Hematopoietic multipotent progenitor cell treated with erythropoietin and hydrocortisone succinate and interleukin-3 and kit ligand, for 4 days (in vitro differentiated cells): Measurements from ENCODE around the gene CCDC167.
A peak's percentile ranks its signal among the peaks of the same experiment; 100 is the strongest.
"Not testable (repeated sequence)": the region's sequence is repeated elsewhere in the genome, so short reads cannot be mapped to it uniquely, and the experiment has no call there.

Experiments used
- DNase-seq: peaks from one replicate; pipeline ENCODE4 v3.0.0-alpha.2; 2015

CCDC167 gene

DNA sequence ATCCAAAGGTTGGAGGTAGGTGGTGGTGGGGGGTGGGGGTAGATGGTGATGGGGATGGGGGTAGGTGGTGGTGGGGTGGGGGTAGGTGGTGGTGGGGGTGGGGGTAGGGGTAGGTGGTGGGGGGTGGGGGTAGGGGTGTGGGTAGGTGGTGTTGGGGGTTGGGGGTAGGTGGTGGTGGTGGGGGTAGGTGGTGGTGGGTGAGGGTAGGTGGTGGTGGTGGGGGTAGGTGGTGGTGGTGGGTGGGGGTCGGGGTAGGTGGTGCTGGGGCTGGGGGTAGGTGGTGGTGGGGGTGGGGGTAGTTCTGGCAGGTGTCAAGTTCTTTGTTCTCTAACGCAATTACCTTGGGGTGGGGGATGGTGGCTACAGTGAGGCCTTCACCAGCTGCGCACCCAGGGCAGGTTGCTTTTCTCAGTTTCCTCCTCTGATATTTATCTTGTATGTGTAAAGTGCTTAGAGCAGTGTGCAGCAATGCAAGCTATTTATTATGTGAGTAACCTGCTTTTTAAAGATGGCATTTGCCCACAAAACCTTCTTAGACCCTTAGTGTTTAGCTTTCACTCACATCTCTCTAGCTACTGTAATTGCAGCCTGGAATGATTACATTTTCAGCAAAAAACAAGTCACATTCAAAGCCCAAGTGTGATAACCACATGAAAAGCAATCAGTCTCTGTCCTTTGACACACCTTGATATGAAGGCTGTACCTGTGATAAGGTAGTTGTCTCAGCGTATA is 8.2 kb upstream of the CCDC167 start:
- no peak for DNase-seq

DNA sequence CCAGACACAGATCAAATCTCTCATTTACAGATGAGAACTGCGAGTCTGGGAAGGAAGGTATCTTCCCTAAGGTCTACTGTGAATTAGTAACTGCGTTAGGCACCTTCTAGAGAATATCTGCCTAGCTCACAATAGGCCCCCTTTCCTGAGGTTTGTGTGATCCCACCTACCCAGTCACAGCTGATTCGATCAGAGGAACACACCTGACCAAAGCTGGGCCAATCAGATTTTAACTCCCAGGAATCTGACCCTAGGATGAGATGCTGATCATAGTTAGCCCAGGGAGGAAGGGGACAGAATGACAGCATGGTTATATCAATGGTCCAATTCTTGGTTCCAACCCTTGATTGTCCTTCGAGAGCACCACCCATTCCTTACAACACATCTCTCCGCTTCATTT is 7.4 kb upstream of the CCDC167 start:
- no peak for DNase-seq

DNA sequence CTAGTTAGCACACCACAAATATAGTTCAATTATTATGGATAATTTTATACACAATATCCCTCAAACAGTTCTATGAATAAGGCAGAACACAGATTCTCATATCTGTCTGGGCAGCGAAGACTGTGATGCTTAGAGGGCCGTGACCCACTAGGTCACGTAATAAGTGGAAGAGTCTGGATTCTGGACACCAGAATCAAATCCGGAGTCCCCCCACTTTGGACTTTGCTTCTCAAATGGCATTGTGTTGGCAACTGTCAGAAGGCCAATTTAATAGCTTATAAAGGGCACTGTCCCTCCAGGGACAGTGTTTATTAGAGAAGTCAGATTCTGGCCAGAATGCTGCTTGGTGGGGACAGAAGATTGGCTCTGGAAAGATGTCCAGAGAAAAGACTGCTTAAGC is 6.8 kb upstream of the CCDC167 start:
- no peak for DNase-seq

DNA sequence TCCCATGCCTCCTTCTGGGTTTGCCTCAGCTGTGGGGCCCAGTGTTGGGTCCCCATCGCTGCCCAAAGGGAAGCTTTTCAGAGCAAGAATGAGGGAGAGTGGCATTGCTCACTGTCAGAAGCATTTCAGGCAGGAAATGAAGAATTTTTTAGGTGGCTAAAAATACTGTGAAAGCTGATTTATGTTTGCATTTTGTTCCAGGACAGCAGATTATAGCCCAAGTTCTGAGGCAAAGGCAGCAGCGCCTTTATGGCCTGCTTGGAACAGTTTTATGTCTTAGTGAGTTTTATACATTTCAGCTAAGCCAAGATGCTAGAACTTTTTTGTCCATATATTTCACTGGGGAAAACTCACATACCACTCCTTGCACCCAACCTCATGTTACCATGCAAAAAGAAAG is 4.3 kb upstream of the CCDC167 start:
- no peak for DNase-seq

DNA sequence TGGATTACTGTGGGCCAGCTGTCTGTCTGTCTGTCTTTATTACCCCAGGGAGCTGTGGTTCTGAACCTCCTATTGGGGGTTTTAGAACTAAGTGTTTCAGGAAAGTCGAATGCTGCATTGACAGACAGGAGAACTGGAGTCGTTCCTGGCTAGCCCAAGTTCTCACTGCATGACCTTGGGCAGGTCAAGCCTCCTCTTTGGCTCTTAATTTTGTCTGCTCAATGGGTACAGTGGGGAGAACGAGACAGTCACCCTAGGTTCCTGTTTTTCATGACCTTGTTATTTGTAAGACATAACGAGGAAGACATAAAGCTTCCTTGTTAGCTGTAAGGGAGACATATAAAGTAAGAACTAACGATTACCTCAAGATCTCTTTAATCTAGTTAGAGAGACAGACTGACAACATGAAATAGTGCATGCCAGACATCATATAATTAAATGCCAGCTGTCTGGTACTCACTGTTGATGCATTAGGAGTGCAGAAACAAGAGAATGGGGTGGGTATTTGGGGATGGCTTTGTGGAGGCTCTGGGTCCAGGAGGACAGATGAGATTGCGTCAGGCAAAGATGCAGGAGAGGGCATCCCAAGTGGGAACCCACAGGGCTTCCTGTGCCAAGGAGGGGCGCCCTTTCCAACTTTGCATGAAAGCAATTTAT is 3.7 kb upstream of the CCDC167 start:
- peak; percentile 41 for DNase-seq

DNA sequence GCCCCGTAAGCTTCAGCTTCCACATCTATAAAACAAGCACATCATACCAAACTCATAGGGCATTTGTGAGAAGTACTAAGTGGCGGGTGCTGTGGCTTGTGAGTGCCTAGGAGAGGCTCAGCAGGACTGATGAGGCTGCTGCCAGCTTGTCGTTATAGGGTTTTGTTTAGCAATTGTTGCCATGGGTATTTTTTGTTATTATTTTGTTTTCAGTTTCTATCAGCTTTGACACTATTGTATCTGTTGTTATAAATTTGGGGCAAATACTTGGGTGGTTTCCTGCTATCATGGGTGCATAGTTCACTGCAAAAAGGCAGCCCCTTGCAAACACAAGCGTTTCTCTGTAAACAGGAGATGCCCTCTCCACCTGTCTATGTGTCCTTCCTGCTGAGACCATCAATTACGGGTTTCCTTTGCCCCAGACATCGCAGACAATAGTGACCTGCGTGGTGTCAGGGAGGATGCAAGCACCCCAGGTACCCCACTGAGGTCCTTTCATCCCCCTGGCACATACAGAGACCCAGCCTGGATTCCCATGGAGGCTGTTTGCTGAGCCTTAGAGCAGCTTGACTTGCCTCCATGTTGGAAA is 3.1 kb upstream of the CCDC167 start:
- no peak for DNase-seq

DNA sequence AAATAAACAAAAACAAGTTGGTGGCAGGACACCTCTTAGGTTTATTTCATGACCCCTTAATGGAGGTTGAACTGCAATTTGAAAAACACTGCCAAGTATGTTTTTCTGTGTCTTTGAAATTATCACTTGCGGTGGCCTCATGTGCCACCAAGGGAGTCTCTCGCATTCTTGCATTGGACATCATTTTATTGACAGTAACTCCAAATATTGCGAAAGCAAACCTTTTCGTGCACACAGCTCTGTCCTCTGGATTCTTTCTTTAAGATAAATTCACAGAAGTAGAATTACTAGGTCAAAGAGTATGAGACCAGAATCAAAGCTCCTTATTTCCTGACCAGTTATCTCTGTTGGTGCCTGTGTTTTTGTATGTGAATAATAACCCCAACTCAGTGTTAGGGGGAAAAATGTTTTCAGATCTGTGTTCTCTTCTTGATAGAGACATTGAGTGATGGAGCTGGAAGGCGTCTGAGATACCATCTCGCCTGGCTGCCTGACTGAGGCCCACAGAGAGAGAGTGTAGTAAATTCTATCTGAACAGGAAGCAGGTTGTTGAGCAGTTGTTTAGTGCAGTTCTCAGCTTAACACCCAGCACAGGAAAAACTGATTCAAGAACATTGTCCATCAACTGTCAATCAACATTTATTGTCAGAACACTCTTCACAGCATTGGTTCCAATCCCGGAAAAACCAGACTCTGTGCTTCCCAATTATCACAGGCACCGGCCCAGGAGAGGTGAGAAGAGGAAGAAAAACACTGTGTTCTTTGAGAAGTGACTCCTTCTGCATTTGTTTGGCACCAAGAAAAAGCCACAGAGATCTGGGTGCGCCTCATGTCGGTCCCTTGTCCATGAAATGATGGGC is 2.2 kb upstream of the CCDC167 start:
- DNase-seq: peak; percentile 62

DNA sequence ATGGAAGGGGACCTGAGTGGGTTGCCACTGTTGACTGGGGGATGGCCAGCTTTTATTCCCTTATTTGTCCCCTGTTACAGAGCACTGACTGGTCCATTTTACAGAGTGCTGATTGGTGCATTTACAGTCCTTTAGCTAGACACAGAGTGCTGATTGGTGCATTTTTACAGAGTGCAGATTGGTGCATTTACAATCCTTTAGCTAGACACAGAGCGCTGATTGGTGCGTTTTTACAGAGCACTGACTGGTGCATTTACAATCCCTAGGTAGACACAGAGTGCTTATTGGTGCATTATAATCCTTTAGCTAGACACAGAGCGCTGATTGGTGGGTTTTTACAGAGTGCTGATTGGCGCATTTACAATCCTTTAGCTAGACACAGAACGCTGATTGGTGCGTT is 1.2 kb upstream of the CCDC167 start:
- not testable (repeated sequence) for DNase-seq

DNA sequence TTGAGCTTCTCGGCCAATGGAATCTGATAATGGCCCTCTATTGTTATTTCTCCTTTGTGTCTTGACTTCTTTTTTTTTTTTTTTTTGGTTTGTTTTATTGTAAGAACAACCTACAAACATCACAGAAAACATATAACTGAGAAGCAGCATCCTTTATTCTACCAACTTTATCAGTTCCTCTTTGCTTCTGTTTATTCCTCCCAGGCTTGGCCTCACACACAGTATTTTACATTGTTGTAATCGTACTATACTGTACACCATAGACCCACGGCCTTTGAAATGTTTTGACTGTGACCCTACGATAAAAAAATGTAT is 558 bp upstream of the CCDC167 start:
- DNase-seq: no peak

DNA sequence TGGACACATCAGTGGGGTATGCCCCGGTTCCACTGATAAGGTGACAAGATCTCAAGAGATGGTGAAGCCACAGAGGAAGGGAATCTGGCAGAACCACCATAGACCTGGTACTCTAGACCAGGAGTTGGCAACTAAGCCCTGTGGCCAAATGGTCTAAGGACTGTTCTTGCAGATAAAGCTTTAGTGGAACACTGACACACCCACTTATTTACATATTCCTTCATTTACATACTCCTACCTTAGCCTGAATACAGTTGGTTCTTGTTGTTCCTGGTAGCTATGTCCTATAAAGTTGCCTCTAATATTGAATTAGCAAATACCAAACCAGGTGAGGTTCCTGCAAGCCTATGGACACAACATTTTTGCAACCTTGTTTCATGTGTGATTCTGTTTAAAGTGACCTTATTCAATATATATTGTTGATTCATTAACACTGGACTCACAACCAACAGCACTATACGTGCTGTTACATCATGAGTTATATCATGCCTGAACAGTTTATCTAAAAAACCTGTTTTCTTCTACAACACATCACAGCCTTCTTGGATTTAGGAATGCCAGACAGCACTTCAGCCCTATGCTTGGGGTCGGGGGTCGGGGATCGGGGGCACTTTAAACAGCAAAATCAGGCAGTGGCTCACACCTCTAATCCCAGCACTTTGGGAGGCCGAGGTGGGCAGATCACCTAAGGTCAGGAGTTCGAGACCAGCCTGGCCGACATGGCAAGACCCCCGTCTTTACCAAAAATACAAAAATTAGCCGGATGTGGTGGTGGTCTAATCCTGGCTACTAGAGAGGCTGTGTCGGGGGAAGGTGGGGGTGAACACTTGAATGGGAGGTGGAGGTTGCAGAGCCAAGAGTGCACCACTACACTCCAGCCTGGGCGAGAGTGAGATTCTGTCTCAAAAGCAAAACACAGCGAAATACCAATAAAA is 2.5 kb downstream of the CCDC167 start:
- DNase-seq: peak; percentile 81

DNA sequence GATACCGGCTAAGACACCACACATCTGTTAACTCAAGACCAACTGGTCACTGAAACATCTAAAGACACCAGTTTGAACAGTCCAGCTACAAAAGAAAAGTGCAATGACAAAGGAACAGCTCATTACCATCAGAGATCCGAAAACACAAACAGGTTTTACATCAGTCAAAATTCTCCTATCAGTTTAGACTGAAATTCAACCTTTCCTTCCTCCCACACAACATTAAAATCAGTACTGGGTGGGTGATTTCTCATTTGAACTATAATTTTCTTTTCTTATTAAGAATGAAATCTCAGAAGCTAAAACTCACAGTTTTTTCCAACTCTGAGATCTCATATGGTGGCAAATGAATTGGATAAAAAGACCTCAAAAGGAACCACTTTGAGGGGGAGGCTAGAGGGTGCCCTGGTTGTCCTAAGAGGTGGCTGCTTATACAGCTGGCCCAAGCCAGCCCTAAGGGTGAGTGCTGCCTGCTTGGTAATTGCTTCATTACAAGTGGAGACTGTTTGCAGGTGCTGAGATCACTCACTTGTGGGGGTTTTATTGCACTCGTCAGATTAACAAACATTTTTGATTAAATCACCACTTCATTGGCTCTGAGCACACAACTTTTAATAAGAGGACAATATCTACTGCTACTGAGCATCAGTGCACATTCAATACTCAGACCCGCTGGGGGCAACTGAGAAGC is 4.3 kb downstream of the CCDC167 start:
- DNase-seq: no peak

DNA sequence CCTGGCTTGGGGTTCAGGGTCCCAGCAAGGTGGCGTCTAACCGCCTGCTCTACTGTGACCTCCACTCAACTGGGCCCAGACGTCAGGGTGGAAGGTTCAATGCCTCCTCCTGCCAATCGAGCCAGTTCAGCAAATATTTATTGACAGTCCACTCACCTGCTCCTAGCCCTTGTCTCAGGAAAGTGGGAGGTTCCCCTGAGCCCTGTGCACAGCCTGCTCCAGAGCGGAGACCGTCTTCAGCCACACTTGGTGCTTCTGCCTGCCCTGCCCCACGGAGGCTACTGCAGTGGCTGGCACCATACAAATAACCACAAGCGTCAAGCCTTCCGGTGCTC is 6.1 kb downstream of the CCDC167 start:
- DNase-seq: no peak

DNA sequence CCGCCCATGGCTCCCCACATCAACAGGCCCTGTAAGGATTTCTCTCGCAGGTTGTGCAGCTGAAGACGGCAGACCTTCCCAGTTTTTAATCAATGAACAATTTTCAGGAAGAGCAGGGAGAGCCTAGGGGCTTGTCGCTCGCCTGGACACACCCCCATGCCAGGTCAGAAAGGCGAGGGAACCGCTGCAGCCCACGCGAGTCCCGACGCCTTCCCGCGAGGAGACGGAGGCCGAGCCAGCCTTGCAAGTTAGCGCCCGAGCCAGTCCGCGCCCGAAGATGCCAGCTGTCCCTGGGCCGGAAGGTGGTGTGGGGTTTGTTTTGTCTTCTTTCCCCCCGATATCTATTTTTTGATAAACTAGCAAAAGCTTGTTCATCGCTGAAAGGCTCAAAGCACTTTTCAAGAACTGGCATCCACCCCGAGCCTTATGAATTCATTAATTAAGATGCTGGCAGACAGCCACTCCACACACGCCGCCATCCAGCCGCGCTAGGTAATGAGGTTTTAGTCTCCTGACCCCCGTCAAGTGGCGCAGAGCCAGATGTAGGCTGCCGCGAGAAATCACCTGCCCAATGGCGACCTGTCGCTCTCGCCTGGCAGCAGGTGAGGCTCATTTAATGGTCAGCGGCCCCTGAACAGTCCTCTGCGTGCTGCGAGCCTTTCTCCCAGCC is 6.6 kb downstream of the CCDC167 start:
- no peak for DNase-seq

DNA sequence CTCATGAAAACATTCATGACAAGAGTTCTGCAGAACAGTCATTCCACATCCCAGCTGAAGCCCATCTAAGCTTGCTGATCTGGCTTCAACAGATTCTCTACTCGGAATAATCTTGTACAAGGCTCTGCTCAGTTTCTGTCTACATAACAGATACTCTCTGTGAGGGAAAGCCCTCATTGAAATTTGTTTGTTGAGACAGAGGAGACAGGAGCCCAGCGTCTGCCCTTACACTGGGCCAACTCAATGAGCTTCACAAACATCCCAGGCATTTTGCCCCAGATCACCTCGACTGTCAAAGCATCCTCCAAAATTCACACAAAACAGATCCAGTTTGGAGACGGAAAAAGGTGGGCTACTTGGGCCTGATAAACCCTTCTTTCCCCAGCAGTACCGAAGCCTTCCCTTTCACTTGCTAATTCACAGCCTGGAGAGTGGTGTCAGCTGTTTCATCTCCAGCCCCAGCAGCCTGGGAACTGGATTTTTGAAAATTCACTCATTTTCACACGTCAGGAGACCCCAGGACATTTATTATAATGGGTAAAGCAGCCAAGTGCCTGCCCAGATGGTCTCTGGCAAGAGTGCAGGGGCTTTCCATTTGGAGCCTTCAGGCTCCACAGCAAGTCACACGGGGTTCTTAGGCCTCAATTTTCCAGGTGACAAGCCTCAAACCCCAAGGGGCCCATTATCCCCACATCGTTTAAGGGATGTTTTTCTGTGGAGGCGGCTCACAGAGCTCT is 7.3 kb downstream of the CCDC167 start:
- no peak for DNase-seq

DNA sequence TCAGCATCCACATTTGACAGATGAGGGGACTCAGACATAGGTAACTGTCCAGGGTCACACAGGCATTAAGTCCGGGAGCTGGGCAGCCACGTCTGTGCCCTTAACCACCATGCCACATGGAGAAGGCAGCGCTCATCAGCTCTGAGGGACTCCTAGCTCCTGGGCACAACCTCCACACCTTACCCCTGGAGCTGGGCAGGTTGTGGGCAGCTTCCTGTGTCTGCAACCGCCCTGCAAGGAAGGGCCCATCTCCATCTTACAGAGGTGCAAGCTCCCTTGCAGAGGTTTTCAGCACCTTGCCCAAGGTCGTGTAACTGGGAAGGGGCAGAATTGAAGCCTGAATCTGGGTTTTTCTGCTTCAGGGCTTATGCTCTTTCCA is 7.9 kb downstream of the CCDC167 start:
- no peak for DNase-seq

DNA sequence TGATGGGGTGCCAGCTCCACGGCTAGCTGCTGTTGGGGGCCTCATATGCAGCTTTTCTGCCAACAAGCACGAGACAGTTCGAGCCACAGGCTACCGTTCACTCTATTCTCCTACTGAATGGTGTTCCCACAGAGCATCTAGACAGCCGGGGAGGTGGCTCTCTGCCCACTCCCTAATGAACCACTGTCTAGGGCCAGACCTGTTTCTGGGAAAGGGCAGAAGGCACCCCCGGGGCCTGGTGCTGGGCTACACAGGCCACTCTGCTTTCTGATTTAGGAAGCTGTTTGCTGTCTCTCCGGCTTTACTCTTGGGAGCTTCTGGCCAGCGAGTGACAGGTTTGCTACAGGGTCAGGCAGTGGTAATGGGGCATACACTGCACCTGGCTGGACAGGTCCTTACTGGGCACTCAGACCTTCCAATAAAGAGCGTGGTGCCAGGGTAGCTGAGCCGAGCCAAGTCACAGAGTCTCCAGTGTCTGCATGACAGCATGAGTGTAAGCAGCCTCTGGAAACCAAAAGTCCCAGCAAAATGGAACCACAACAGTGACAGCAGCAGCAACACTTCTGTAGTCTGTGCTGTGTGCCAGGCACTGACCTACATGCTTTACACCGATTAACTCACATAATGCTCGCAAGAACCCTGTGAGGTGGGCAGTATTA is 8.4 kb downstream of the CCDC167 start:
- DNase-seq: no peak

DNA sequence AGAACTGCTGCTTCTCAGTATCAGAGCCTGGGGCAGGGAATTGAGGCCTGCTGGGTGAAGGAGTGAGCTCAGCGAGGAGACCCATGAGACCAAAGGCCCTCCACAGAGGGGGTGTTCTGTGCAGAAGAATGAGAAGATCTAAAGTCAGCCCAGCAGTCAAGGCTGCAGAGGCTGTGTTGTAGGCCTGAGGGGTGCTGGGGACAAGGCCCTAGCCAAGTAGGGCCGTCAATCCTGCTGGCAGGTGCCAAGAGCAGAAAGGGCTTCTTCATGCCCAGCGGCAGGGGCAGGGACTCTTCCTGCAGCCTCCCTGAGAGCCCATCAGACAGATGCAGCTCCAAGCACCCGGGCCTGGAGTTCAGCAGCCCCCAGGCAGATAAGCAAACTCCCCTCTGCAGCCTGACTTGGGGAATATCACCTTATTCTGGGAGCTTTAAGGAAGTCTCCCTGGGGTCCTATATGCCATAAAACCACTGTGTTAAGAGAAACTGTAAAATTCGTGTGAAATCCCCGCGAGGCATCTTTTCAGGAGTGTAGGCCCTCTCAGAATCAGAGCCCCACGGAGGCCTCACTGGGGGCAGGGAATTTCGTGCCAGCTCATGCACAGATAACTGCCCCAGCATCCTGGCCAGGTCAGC is 9.0 kb downstream of the CCDC167 start:
- DNase-seq: no peak

DNA sequence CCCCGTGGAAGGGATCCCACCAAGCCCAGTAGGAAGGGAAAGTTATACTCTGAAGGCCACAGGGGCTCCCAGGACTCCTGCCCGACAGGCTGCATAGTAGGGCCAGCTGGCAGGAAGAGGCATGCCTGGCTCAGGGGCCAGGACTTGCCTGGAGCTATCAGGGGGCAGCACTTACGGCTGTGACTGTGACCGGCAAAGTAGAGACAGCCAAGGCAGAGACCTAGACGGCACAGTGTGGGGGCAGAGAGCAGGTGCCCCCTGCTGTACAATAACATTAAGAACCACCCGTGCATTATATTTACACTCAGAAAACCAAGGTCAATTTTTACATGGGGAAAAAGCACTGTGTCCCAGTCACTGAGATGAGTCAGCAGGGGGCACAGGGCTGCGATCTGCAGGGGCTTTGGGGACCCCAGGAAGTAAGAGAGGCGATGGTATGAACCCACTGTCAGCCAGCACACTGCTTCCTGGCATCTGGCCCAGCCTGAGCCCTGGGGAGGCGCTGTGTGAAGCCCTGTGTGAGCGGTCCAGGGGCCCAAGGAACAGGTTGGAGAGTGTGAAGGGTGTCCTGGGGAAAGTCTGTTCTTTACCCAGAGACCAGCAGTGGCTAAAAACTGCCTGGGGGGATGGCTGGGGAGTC is 9.9 kb downstream of the CCDC167 start:
- peak; percentile 59 for DNase-seq

DNA sequence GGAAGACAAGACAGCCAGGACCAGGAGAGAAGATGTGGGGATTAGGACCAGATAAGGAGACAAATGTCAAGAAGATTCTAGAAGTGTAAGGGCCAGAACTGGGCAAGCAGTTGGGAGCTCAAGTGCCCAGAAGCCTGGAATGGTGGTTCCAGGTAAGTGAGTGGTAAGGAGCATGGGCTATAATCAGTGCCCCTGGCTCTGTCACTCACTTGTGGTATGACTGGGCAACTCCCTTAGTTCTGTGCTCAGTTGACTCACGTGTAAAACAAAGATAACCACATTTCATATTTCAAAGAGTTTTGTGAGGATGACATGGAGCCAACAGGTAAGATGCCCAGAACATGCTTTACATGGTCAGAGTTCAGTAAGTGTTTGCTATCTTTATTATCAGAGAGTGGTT is 11.2 kb downstream of the CCDC167 start:
- no peak for DNase-seq
